NCI-H2227 treated with DMSO at 0.1 percent for 48 hours (cell line): ENCODE results near the gene GPC6.
A peak's percentile ranks its signal among the peaks of the same experiment; 100 is the strongest.
"Not testable (repeated sequence)": the region's sequence is repeated elsewhere in the genome, so short reads cannot be mapped to it uniquely, and the experiment has no call there.

Experiments used
- DNase-seq: peaks from one replicate; lab custom pipeline; 2025; lab: John Stamatoyannopoulos, UW

Gene GPC6

DNA sequence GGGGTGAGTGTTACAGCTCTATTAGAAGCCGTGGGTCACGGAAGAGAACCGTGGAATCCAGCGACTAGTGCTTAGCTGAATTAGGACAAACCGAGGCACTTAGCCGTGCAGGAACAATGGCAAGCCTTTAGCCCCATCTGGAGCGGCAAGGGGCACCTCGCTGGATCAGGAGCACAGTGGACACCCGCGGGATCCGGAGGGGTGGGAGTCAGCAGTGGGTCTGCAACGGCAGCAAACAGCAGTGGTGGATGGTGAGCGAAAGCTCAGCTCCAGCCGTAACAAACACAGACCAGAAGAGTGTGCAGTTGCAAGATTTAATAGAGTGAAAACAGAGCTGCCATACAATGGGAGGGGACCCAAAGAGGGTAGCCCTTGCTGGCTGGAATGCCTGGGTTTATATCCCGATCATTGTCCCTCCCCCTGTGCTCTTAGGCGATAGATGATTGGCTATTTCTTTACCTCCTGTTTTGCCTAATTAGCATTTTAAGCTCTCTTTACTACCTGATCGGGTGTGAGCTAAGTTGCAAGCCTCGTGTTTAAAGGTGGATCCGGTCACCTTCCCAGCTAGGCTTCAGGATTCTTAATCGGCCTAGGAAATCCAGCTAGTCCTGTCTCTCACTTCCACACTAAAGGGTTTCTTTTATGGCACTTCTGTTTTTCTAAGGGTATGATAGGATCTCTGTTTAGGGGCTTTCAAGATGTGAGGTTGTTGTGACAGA, 1076.4 kb downstream of the GPC6 start:
- not testable (repeated sequence) for DNase-seq

DNA sequence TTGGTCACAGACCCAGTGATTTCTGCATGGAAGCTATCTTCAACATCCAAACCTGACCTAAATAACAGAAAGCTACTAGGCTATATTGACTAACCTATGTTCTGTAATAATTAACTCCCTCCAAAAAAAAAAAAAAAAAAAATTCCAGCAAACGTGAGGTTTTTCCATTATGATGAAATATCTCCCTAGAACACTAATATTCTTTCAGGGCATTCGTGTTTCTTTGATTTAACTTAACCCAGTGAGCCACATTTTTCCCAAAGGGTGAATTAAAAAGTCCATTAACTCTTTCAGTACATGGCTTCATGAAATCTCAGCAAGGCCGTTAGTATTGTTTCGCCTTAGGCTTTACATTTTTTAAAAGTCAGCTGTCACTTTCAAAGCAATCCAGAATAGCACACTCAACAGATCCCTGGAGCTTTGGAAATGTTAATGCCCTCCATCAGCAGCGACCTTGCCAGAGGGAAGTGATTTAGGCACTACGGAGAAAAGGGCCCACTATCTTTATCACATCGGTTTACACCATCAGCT, 1077.1 kb downstream of the GPC6 start:
- DNase-seq, result no peak

DNA sequence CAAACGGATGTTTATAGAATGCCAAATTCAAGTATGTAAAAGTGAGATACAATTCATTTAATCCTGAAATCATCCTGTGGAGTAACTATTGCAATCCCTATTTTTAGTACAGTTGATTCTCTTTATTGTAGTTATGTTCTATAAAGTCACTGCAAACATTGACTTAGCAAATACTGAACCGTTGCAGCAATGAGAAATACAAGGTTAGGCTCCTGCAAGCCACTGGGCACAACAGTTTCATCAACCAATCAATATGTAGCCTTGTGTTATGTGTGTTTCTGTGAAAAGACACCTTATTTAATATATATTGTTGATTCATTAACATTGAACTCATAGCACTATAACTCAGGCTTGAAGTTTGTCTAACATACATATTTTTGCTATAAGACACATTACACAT, 1078.4 kb downstream of the GPC6 start:
- no peak for DNase-seq

DNA sequence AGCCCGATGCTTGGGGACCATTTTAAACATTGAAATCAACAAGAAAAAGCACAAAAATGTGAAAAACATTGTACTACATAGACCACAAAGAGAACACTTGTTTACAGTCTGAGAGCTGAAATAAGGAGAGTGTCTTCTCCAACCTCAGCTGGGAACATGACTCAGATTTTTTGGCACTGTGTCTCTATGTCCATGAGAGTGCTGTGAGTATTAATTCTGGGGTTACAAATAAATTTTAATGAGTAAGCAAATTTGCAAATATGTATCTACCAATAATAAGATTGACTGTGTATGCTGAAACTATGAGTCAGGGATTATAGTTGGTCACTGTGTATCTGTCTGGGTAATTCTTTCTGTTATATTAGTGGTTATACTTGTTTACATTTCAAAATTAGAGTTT, 1078.9 kb downstream of the GPC6 start:
- no peak for DNase-seq

DNA sequence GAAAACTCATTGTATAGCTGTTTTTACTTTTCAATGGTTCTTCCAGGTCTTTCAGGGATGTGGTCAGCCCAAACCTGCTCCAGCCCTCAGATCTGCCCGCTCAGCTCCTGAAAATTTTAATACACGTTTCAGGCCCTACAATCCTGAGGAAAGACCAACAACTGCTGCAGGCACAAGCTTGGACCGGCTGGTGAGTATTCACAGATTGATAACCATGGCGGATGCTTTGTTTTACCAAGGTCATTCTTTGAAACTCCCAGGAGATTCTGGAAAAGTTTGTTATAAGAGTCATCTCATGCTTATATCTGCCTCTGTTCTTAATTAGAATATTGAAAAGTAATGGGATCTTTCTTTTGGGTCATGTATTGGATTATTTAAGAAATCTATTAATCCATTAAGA, 1079.3 kb downstream of the GPC6 start:
- no peak for DNase-seq

DNA sequence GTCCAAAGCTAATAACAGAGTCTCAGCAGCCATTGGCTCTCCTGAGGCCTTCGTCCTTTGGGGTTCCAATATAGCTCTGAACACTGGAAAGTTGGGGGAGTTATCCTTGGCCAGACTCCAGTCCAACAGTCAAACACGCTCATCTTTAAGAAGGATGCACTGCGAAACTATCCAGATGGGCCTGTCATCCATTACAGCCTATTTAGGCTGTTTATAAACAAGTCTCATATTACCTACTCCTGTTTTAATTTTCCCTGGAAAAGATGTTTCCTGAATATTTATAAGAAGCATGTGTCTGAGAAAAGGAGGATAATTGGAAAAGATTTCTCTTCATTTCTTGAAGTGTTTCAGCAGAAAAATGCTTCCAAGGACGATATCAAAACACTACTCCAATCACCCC, 1082.2 kb downstream of the GPC6 start:
- DNase-seq, result no peak

DNA sequence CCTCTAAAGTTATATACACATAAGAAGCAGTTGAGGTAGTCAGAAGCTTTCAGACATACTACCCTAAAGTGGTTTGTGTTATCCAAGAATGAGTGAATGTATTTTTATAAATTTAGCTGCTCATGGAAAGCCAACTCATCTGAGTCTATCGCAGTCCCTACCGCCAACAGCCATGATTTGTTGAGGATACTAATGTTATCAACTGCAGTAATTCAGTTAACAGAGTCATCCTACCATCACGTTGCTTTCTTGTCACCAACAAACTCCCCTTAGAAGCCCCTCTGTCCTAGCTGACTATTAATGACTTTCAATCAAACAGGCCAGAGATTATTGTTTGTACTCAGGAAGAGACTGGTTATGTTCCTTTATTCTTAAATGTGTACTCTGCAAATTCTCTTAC, 1083.0 kb downstream of the GPC6 start:
- no peak for DNase-seq

DNA sequence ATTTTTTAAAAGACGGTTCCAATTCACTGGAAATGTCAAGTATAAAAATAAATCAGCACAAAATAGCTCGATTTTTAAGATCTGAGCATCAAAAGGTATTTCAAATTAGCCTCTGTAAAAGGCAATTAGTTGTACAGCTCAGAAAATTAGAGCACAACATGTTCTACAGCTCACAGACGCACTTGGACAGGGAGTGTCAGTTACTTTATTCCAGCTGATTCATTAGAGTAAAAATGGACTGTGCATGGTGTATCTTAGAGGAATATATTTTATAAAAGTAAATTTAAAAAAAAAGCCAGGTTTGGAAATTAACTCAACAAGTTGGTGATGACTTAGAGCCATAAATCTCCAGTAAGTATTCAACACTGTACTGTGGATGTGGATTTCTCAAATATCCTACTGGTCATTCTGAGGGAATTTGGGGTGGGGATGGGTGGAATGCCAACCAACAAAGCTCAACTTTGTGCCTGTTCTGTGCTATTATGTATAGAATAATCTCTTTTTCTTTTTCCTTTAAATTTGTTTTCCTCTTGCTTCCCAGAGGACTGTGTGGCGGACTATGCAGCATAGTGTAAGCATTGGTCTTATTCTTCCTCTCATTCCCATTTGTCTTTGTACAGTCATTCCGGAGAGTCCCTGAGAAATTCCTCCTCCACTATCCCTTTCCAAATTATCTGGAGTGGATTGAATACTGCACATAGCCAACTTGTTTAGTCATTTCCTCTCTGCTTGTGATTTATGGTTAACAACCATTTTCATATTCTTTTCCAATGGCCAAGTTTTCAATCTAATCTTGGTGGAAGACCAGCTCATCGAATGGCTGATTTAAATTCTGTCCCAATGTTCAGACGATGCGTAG, 1083.6 kb downstream of the GPC6 start:
- DNase-seq, result no peak

DNA sequence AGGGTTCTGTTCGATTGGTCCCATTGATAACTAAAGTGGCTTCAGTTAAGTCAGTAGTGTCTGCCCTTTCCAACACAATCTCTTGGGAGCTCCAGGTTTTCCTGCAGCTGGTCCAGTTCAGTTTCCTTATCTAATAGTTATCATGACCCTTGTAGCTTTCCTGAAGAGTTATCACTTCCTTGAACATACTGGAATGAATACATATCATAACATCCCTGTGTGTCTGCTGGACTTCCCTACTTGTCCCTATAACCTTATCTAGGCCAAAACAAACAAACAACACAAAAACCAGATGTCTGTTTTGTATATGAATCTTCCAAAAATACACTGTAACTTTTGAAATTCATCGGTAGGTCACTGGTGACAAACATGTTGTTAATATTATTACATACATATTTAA, 1085.3 kb downstream of the GPC6 start:
- DNase-seq, result no peak

DNA sequence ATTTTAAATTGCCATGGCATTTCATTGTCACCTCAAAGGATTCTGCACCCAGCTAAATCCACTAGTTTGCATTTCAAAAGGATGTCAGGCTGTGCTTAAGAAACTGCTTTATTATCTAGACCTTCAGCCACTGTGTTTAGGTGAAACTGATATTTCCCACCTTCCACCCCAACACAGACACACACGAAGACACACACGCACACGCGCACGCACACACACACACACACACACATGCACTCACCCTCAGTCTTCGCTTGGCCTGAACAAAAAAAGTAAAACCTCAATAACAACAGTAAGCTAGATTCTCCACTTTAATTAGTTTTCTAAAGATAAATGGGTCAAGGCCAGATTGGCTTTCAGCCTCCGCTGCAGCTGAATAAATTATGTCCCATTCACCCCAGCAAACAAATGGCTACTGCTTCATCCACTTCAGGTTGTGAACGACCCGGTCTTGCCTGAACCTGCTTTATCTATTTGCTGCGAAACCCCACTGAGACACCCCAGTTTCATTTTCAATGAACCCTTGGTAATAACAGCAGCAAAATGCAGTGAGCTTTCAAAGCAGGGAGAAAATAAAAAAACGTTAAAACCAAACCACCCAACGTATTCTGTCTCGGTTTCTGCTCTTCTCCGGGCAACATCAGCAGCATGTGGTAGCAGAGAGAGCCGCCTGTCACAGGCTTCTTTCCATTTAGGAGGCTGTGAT, 1086.1 kb downstream of the GPC6 start:
- DNase-seq, result peak; percentile 33

DNA sequence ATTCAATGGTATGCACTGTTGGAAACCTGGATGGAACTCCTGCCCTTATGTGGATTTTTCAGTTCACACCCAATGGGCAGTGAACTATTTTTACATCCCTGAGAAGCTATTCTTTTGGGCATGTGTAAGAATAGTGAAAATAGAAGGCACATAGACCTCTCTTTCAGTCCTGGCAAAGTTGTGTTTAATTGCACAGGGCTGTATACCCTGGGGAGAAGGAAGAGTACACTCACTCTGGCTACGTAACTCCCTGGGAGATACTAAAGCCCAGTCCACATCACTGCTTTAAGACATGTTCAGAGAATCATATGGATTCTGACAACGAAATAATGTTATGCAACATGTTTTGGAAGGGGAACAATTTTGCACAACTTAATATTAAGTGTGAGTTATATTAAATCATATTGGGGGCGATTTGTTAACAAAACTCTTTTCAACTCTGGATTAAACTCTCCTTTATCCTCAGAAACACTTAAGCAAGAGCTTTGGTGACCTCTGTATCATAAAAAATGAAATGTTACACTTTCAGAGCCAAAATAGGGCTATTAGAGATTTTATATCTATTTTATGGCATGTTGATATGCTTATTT, 1086.8 kb downstream of the GPC6 start:
- DNase-seq, result no peak

DNA sequence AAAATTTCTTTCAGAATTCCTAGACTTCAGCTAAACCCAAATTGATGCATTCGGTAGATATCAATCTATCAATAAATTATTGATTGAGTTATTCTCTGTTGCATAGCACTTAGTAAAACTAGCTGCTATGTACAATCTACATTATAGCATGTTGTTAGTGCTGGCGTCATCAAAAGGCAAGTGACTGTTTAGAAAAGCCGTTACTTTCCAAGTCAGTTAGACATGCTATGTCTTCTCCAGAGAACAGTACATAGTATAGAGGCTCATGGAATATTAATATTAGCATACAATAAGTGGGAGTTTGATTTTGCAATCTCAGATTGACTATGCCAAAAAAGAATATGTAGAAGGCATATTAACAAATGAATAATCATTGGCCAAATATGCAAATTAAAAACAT, 1087.3 kb downstream of the GPC6 start:
- DNase-seq, result no peak

DNA sequence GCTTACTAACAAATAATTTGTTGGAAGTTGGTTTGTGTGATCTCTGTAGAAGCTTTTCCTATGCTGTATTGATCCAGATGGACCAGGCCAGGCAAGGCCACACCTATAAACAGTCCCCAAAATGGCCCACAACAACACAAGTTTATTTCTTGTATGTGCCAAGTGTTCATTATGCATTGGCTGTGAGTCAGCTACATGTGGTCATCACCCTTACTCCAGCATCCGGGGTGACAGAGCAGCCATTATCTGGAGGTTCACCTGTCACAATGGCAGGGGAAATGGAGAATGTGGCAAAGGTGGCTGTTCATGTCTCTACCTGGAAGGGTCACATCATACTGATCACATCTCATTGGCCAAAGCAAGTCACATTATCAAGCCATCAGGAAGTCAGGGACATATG, 1088.6 kb downstream of the GPC6 start:
- no peak for DNase-seq

DNA sequence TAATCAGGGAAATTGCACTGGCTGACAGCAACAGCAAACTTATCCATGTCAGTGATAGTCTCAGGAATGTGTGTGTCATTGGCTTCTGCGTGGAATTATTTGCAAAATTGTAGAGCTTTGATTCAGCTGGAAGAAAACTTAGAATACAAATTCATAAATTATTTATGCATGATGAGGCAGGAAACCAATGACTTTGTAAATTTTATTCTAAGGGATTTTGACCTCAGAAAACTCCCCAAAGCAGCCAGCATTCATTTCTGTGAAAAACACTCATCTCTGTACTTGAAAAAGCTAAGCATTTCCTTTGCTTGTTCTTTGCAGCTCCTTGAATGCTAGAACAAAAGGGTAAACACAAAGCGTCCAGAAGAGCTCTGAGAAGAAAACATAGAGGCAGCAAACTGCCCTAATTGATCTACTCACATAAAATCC, 1090.5 kb downstream of the GPC6 start:
- DNase-seq, result no peak

DNA sequence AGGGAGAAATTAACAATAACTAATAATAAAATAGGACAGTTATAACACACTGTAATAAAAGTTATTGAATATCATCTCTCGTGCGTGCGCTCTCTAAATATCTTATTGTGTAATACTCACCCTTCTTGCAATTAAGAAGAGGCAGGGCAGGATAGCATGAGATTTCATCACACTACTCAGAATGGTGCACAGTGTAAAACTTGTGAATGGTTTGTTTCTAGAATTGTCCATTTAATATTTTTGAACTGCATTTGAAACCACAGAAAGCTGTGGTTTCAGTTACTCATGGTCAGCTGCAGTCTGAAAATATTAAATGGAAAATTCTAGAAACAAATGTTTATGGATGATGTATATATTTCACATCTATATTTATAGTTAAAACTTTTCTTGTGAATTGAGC, 1091.8 kb downstream of the GPC6 start:
- no peak for DNase-seq

DNA sequence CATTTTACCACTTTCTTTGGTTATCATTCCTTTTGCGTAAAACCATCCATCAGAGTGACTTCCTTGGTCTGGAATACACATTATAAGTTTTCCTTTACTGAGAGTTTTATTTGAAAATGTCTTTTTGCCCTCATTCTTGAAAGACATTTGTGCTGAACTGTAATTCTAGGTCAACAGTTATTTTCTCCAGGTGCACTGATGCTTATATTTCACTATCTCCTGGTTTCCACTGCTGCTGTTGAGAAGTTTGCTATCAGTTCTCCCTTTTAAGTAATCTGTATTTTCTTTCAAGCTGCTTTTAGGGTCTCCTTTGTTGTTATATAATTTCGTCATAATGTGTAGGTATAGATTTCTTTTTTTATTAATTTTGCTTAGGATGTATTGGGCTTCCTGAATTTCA, 1092.9 kb downstream of the GPC6 start:
- DNase-seq, result no peak

DNA sequence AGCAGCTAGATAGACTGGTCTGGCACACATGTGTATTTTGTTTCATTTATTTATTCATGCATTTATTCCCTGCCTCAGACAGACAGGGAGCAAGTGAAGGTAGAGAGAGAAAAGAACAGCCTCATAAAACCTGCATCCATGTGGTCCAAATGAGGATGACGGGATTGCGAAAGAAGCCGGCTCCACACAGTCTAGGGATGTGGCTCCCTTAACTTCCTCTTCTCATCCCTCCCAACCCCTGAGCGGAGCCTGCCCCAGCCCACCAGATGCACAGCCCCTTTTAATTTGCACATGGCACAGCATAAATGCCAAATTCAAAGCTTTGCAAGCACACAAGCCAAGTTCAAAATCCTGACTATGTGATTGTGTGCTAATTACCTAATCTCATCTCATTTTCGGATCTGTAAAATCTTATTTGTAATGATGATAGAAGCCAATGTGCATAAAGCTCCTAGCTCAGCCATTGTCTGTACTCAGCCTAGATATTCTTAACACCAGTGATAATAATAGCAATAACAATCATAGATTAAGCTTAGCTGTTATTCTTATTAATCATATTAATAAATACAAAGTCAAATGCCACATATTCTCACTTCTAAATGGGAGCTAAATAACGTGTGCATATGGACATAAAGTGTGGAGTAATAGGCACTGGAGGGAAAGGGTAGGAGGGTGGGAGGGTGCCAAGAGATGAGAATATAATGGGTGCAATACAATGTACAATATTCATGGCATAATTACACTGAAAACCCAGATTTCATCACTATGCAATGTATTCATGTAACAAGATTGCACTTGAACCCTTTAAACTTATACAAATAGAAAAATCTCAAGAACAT, 1096.5 kb downstream of the GPC6 start:
- no peak for DNase-seq

DNA sequence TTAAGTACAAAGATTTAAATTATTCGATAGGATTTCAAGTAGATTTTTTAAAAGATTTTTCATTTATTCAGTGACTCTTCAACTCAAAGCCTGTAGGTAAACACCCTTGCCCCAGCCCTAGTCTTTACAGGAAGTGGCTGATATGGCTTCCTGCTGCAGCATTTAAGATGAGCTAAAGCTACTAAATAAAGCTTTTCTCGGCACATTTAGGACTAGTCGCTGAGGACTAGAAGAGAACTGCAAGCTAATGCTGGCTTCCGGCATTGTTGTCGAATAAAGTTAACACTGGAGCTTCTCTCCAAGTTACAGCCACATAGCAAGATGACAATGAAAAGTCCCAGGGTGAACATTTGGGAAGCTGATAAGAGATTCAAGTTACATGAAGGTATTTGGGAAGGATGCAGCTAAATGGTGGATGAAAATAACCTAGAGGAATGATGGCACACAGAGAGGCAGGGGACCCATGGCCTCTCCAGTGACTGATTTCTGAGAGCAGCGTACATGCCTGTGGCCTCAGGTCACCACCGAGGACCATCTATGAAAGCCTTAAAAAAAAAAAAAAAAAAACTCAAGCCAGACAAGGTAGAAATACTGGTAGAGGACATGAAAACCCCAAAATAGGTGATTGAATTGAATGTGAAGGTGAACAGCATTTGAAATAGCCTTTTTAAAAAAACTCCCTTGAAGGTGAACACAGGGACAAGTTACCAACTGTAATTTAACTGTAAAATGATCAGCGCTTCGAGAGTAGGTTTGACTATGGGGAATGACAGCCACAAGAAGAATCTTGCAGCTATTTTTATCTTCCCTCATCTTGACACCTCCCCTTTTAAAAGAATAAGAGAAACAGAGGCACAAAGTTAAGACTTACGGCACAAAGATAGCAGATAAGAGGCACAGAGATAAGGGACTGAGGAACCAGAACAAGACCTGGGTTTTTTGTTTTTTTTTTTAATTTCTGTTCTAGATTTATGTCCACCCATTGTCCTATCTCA, 1097.5 kb downstream of the GPC6 start:
- no peak for DNase-seq

DNA sequence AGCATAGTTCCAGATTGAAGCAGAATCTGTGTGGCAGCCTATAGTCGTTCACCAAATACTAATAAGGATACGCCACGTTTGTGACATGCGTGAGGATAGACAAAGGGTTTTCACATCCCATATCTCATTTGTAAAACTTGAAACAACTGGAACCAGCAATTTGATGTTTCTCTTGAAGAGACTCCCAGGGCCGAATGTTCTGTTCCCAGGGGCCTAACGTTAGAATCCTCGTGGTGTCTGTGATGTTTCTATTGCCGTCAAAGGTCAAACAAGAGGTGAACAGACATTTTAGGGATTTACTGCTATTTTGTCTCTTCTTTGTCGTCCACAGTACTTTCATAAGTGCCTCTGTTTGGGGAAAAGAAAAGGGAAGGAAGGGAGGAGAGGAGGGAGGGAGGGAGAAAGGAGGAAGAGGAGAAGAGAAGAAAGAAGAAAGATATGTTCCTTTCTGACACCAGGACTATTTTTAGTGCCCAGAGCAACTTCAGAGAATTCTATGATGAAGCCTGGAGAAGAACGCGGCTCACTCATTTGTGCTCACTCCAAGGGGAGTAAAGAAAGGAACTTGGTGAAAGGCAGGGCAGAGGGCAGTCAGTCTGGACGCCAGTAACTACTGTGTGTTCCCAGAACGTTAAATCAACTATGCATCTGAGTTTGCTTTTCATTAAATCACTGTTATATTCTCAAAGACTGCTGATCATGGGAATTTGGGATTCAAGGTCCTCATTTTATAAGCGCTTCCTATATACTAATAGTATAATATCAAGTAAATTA, 1098.3 kb downstream of the GPC6 start:
- DNase-seq, result no peak
